Right lobe of liver (tissue), 6 donors: ENCODE data around the gene AREG. TPM values are rescaled to one million over a fixed set of nuclear protein-coding genes. Genes with fewer than 3 reads are reported as not detected.

Source experiments
- ATAC-seq, 4 donors: fragments of 200-7000 bp; cut with Tn5 transposase; one replicate each; pipeline ENCODE4 v1.9.1; 2020; ENCODE audit warnings: mild to moderate bottlenecking in 4 of 4, moderate library complexity in 4 of 4
- DNase-seq, 3 donors: peaks; one replicate each; pipeline ENCODE4 v3.0.0-alpha.2; 2020
- H3K27ac ChIP-seq, 3 donors: fragments of 200-600 bp; one replicate each; pipeline ENCODE4 v1.8.0; 2022
- H3K27me3 ChIP-seq, 2 donors: fragments of 200-600 bp; one replicate each; pipeline ENCODE4 v1.8.0; 2022
- H3K36me3 ChIP-seq, 4 donors: fragments of 200-600 bp; sonication (generic) in 1 of 4; one replicate each; pipeline versions ENCODE4 v1.5.1 to v1.8.0; 2017 to 2022; ENCODE audit warnings: control low read depth in 1 of 4
- H3K4me1 ChIP-seq, 4 donors: fragments of 200-600 bp; sonication (generic) in 1 of 4; one replicate each; pipeline versions ENCODE4 v1.5.1 to v1.8.0; 2017 to 2022; ENCODE audit warnings: control low read depth in 1 of 4
- H3K4me3 ChIP-seq, 3 donors: fragments of 200-600 bp; one replicate each; pipeline ENCODE4 v1.8.0; 2022
- H3K9me3 ChIP-seq, 4 donors: fragments of 200-600 bp; sonication (generic) in 1 of 4; one replicate each; pipeline versions ENCODE4 v1.5.1 to v1.8.0; 2017 to 2022; ENCODE audit warnings: control low read depth in 1 of 4
- POLR2A ChIP-seq: fragments of 450-650 bp; IDR thresholded peaks from one replicate; pipeline ENCODE4 v1.6.1; 2017; ENCODE audit warnings: antibody characterized with exemption, mild to moderate bottlenecking
- WGBS: methylation state at CpG from one replicate; pipeline ENCODE4 v1.1.6; 2018; ENCODE audit warnings: low coverage, low lambda C conversion rate; ENCODE audit not compliant: insufficient coverage; ENCODE audit errors: missing lambda C conversion rate; 5-methylcytosine and 5-hydroxymethylcytosine counted together
- intact Hi-C, 2 donors: fragments of 100-400 bp; cut with DNase I; formaldehyde crosslinking; loops; one replicate each; pipeline versions ENCODE4 v1.11.2 to v1.14.1; 2022
- total RNA-seq, 6 experiments: library from RNA; depleted of rRNA in 2 of 6; stranded (reverse); fragments of >200 nt in 2 of 6; fragmentation: NEBNext Ultra II Directional in 3 of 6; extraction: Animal tissue kit (Norgen Biotek cat#: 25700) in 3 of 6; gene quantifications; one replicate each; pipeline versions ENCODE4 v1.1.0 to v1.2.4, GENCODE V29; 2016 to 2023
- TF ChIP-seq, protein P1 (sequence below), 4 donors: fragments of 200-600 bp in 3 of 4; fragments of 450-650 bp in 1 of 4; IDR thresholded peaks; one replicate each; pipeline versions ENCODE4 v1.5.1 to v1.8.0; 2016 to 2022; ENCODE audit warnings: antibody characterized with exemption in 4 of 4, mild to moderate bottlenecking in 2 of 4
- donor health status: DM: no; HTN: yes; CAD: no.
- donor health status: DM: no; HTN: no; CAD: no.
- donor health status: DM: no; HTN: no; CAD: no.
- donor health status: DM: no; HTN: yes; CAD: no.
- donor health status: DM: no; HTN: yes; CAD: no.

The AREG gene
- total RNA-seq, 6 experiments from 2014 or later = 0.24 to 2.7 (median 0.39) TPM; not detected in 3

GRCh38 chr4:74410272-74410671 lies 34.7 kb upstream of the AREG start:
- H3K4me1 ChIP-seq = no peaks in the 10 kb centered on the region
- intact Hi-C loops = no loop called here
- ATAC-seq (no peak), DNase-seq (no peak)
- H3K27ac ChIP-seq = no peak overlapping the region
- no peaks in the 10 kb centered on the region for H3K27me3 ChIP-seq
- H3K36me3 ChIP-seq = no peaks in the 10 kb centered on the region
- no peaks in the 10 kb centered on the region for H3K9me3 ChIP-seq
- WGBS = 41% methylated on average over 2 of the region's 2 CpGs
- H3K4me3 ChIP-seq = no peak overlapping the region
- no peak for TF ChIP-seq POLR2A
- TF ChIP-seq, protein P1, sequence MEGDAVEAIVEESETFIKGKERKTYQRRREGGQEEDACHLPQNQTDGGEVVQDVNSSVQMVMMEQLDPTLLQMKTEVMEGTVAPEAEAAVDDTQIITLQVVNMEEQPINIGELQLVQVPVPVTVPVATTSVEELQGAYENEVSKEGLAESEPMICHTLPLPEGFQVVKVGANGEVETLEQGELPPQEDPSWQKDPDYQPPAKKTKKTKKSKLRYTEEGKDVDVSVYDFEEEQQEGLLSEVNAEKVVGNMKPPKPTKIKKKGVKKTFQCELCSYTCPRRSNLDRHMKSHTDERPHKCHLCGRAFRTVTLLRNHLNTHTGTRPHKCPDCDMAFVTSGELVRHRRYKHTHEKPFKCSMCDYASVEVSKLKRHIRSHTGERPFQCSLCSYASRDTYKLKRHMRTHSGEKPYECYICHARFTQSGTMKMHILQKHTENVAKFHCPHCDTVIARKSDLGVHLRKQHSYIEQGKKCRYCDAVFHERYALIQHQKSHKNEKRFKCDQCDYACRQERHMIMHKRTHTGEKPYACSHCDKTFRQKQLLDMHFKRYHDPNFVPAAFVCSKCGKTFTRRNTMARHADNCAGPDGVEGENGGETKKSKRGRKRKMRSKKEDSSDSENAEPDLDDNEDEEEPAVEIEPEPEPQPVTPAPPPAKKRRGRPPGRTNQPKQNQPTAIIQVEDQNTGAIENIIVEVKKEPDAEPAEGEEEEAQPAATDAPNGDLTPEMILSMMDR (IDR thresholded peaks at IDR 0.05) = no peak

GRCh38 chr4:74412225-74412624 lies 32.7 kb upstream of the AREG start:
- ATAC-seq (no peak), DNase-seq (no peak)
- Histone ChIP-seq H3K27ac (no peak overlapping the region), H3K4me1 (no peaks in the 10 kb centered on the region), H3K27me3 (no peaks in the 10 kb centered on the region), H3K36me3 (no peaks in the 10 kb centered on the region), H3K4me3 (no peak overlapping the region), H3K9me3 (no peaks in the 10 kb centered on the region)
- intact Hi-C loops = no loop called here
- TF ChIP-seq POLR2A = no peak
- TF ChIP-seq, protein P1 (IDR thresholded peaks at IDR 0.05) = no peak

DNA sequence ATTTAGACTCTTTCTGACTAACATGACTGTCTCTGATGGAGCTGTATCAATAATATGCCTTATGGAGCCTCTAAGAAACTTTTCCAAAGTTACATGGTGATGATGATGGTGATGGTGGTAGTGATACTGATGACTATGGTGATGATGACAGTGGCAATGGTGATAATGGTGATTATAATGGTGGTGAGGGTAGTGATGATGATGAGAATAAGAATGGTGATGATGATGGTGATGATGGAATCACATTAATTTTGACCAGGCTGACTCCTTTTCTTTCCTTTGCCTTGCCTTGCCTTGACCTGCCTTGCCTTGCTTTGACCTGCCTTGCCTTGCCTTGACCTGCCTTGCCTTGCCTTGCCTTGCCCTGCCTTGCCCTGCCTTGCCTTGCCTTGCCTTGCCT lies 31.7 kb upstream of the AREG start:
- ATAC-seq = no peak
- intact Hi-C loops = no loop called here
- TF ChIP-seq POLR2A = no peak
- TF ChIP-seq, protein P1 (IDR thresholded peaks at IDR 0.05) = no peak

DNA sequence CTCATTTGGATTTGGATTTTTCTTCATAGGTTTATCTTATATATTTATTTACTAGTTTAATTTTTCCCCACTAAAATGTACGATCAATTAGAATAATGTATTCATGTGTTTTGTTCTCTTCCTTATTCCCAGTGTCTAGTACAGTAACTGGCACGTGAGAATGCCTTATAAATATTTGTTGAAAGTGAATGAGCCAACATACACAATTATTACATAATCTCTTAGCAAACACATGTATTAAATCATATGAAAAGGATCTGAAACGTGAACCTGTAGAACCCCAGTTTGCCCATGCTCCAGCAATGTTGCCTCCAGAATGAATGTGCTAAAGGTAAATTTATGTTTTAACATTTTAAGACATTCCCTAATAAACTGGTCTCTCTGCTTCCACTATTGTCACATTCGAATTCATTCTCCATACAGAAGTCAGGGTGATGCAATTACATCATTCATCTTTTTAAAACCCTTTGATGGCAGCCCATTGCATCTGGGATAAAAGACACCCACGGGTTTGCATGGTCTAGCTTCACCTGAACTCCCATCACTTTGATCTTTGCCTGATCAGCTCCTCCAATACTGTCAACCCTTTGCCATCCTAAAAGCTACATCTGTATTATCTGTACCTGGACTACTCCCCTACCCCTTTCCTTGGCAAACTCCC lies 30.7 kb upstream of the AREG start:
- TF ChIP-seq, protein P1 (IDR thresholded peaks at IDR 0.05) = no peak
- TF ChIP-seq POLR2A = no peak
- 32% methylated on average over 5 of the region's 5 CpGs for WGBS
- no peak for DNase-seq
- Histone ChIP-seq H3K36me3 (no peaks in the 10 kb centered on the region), H3K27me3 (no peaks in the 10 kb centered on the region), H3K27ac (no peak overlapping the region), H3K4me1 (no peaks in the 10 kb centered on the region), H3K9me3 (no peaks in the 10 kb centered on the region), H3K4me3 (no peak overlapping the region)
- intact Hi-C loops = no loop called here
- ATAC-seq = no peak

More for the DNA sequence above, 31.7 kb upstream of the AREG start:
- H3K4me1 ChIP-seq = no peaks in the 10 kb centered on the region
- H3K27me3 ChIP-seq = no peaks in the 10 kb centered on the region
- H3K9me3 ChIP-seq = no peaks in the 10 kb centered on the region
- H3K36me3 ChIP-seq = no peaks in the 10 kb centered on the region
- DNase-seq = no peak
- no peak overlapping the region for H3K27ac ChIP-seq
- no peak overlapping the region for H3K4me3 ChIP-seq
